ENCODE results near the gene CASP7.

CASP7 gene

GRCh38 chr10:113666682-113667252, 12.9 kb upstream of the CASP7 start:
- no peak for DNase-seq

GRCh38 chr10:113680190-113681111, 739 bp downstream of the CASP7 start:
- peak; percentile 13 for DNase-seq

GRCh38 chr10:113681533-113682470, 2.1 kb downstream of the CASP7 start:
- DNase-seq = peak; percentile 17

GRCh38 chr10:113683300-113683699, 3.6 kb downstream of the CASP7 start:
- no peak for DNase-seq

GRCh38 chr10:113686028-113686427, 6.3 kb downstream of the CASP7 start:
- no peak for DNase-seq

- DNase-seq = no peak
These were observed 7.3 kb downstream of the CASP7 start for GRCh38 chr10:113687037-113687436.

GRCh38 chr10:113689057-113689456, 9.3 kb downstream of the CASP7 start:
- no peak for DNase-seq

GRCh38 chr10:113689574-113689973, 9.9 kb downstream of the CASP7 start:
- DNase-seq = no peak

- DNase-seq = no peak
These were observed 11.0 kb downstream of the CASP7 start for GRCh38 chr10:113690749-113691148.

GRCh38 chr10:113691381-113691780, 11.7 kb downstream of the CASP7 start:
- no peak for DNase-seq

GRCh38 chr10:113692271-113692670, 12.6 kb downstream of the CASP7 start:
- DNase-seq = no peak

GRCh38 chr10:113693348-113693747, 13.6 kb downstream of the CASP7 start:
- no peak for DNase-seq

GRCh38 chr10:113695691-113696090, 16.0 kb downstream of the CASP7 start:
- DNase-seq = no peak

GRCh38 chr10:113697595-113697994, 17.9 kb downstream of the CASP7 start:
- no peak for DNase-seq

GRCh38 chr10:113704637-113705343, 25.1 kb downstream of the CASP7 start:
- DNase-seq = peak; percentile 6

- no peak for DNase-seq
These were observed 25.6 kb downstream of the CASP7 start for GRCh38 chr10:113705344-113705652.

- DNase-seq = no peak
These were observed 26.9 kb downstream of the CASP7 start for GRCh38 chr10:113706623-113707022.

GRCh38 chr10:113708640-113709039, 28.9 kb downstream of the CASP7 start:
- DNase-seq = no peak

- DNase-seq = no peak
These were observed 29.6 kb downstream of the CASP7 start for GRCh38 chr10:113709221-113709838.

- no peak for DNase-seq
These were observed 31.4 kb downstream of the CASP7 start for GRCh38 chr10:113711142-113711541.

- DNase-seq = no peak
These were observed 32.3 kb downstream of the CASP7 start for GRCh38 chr10:113712024-113712423.
